Liver (tissue), 9 donors: ENCODE data around the gene MAP1A. TPM values are rescaled to one million over a fixed set of nuclear protein-coding genes. Genes with fewer than 3 reads are reported as not detected.

Experiments used
- DNase-seq: peaks from one replicate; pipeline ENCODE4 v3.0.0-alpha.2; 2017; ENCODE audit warnings: low spot score
- H3K27ac ChIP-seq, 2 donors: one replicate each; pipeline ENCODE4 v1.7.0; 2013; ENCODE audit warnings: inconsistent platforms in 2 of 2, low read length in 2 of 2, control low read depth in 1 of 2, low read depth in 1 of 2, mild to moderate bottlenecking in 1 of 2
- H3K27me3 ChIP-seq, 4 donors: one replicate each; pipeline versions ENCODE4 v1.6.1 to v1.7.0; 2013; ENCODE audit warnings: low read length in 3 of 4, inconsistent platforms in 1 of 4, mild to moderate bottlenecking in 1 of 4, moderate library complexity in 1 of 4; ENCODE audit not compliant: control insufficient read depth in 4 of 4, insufficient read depth in 4 of 4
- H3K36me3 ChIP-seq, 4 donors: one replicate each; pipeline versions ENCODE4 v1.6.1 to v1.7.0; 2013; ENCODE audit warnings: low read length in 3 of 4, mild to moderate bottlenecking in 3 of 4, low read depth in 1 of 4, moderate library complexity in 1 of 4; ENCODE audit not compliant: control insufficient read depth in 4 of 4, insufficient read depth in 3 of 4
- H3K4me1 ChIP-seq, 4 donors: one replicate each; pipeline versions ENCODE4 v1.6.1 to v1.7.0; 2013; ENCODE audit warnings: low read length in 3 of 4, mild to moderate bottlenecking in 3 of 4, moderate library complexity in 1 of 4; ENCODE audit not compliant: control insufficient read depth in 4 of 4, insufficient read depth in 4 of 4
- H3K4me3 ChIP-seq, 3 donors: one replicate each; pipeline versions ENCODE4 v1.6.1 to v1.7.0; 2013; ENCODE audit warnings: low read length in 3 of 3, control low read depth in 1 of 3, low read depth in 1 of 3, mild to moderate bottlenecking in 1 of 3
- H3K9ac ChIP-seq, 2 donors: one replicate each; pipeline ENCODE4 v1.7.0; 2013; ENCODE audit warnings: low read length in 2 of 2, mild to moderate bottlenecking in 2 of 2, moderate library complexity in 2 of 2, control low read depth in 1 of 2, low read depth in 1 of 2
- H3K9me3 ChIP-seq, 4 donors: one replicate each; pipeline versions ENCODE4 v1.6.1 to v1.7.0; 2013; ENCODE audit warnings: low read length in 3 of 4; ENCODE audit not compliant: control insufficient read depth in 4 of 4
- CTCF ChIP-seq: fragments of 150-350 bp; IDR thresholded peaks from 2 replicates; pipeline ENCODE4 v1.5.1; 2017; ENCODE audit warnings: improper control_type of control experiment, low read depth, low read length; ENCODE audit not compliant: missing input control
- EGR1 ChIP-seq, 2 donors: IDR thresholded peaks; 2 replicates each; pipeline ENCODE4 v1.6.1; 2016 to 2018; ENCODE audit warnings: antibody characterized with exemption in 2 of 2, low read depth in 2 of 2
- FOXA1 ChIP-seq: IDR thresholded peaks from 2 replicates; pipeline ENCODE4 v1.6.1; 2016; ENCODE audit warnings: antibody characterized with exemption
- FOXA2 ChIP-seq: IDR thresholded peaks from 2 replicates; pipeline ENCODE4 v1.6.1; 2016; ENCODE audit warnings: antibody characterized with exemption
- GABPA ChIP-seq, 2 donors: IDR thresholded peaks in 1 of 2; conservative IDR thresholded peaks in 1 of 2; 2 replicates each; pipeline ENCODE4 v1.6.1; 2016; ENCODE audit warnings: antibody characterized with exemption in 2 of 2, mild to moderate bottlenecking in 1 of 2, moderate library complexity in 1 of 2
- HNF4A ChIP-seq, 2 donors: conservative IDR thresholded peaks; 2 replicates each; pipeline ENCODE4 v1.6.1; 2016; ENCODE audit warnings: antibody characterized with exemption in 2 of 2, mild to moderate bottlenecking in 2 of 2
- JUND ChIP-seq, 2 donors: IDR thresholded peaks; 2 replicates each; pipeline ENCODE4 v1.6.1; 2016; ENCODE audit warnings: antibody characterized with exemption in 2 of 2
- MAX ChIP-seq: IDR thresholded peaks from 2 replicates; pipeline ENCODE4 v1.6.1; 2016; ENCODE audit warnings: antibody characterized with exemption
- NR2F2 ChIP-seq: IDR thresholded peaks from 2 replicates; pipeline ENCODE4 v1.6.1; 2016; ENCODE audit warnings: antibody characterized with exemption
- RAD21 ChIP-seq, 2 donors: IDR thresholded peaks; 2 replicates each; pipeline ENCODE4 v1.6.1; 2016; ENCODE audit warnings: antibody characterized with exemption in 2 of 2, mild to moderate bottlenecking in 2 of 2
- REST ChIP-seq: IDR thresholded peaks from 2 replicates; pipeline ENCODE4 v1.6.1; 2016; ENCODE audit warnings: antibody characterized with exemption, mild to moderate bottlenecking
- RXRA ChIP-seq, 2 donors: IDR thresholded peaks; 2 replicates each; pipeline ENCODE4 v1.6.1; 2017 to 2018; ENCODE audit warnings: antibody characterized with exemption in 2 of 2, mild to moderate bottlenecking in 1 of 2
- SP1 ChIP-seq: IDR thresholded peaks from 2 replicates; pipeline ENCODE4 v1.6.1; 2018; ENCODE audit warnings: antibody characterized with exemption, mild to moderate bottlenecking
- TAF1 ChIP-seq: conservative IDR thresholded peaks from 2 replicates; pipeline ENCODE4 v1.6.1; 2016; ENCODE audit warnings: antibody characterized with exemption, mild to moderate bottlenecking
- YY1 ChIP-seq: IDR thresholded peaks from 2 replicates; pipeline ENCODE4 v1.6.1; 2016; ENCODE audit warnings: antibody characterized with exemption, mild to moderate bottlenecking
- ZBTB33 ChIP-seq: IDR thresholded peaks from 2 replicates; pipeline ENCODE4 v1.6.1; 2016; ENCODE audit warnings: antibody characterized with exemption
- WGBS: extraction: QIAGEN DNeasy Blood & Tissue Kit; methylation state at CpG from one replicate; pipeline ENCODE4 v1.1.7; 2013; 5-methylcytosine and 5-hydroxymethylcytosine counted together
- polyA plus RNA-seq, 2 donors: library from polyadenylated mRNA; stranded (reverse) in 1 of 2; unstranded in 1 of 2; fragments of 200-250 nt in 1 of 2; fragments of >200 nt in 1 of 2; fragmentation: Nextera tagmentation in 1 of 2; extraction: Ambion mirVana in 1 of 2; gene quantifications; one replicate each; pipeline versions ENCODE4 v1.2.1 to v1.2.3, GENCODE V29; 2013 to 2015
- total RNA-seq, 2 donors: library from RNA; depleted of rRNA; stranded (reverse); fragments of >200 nt; gene quantifications; one replicate each; pipeline ENCODE4 v1.2.3, GENCODE V29; 2014
- donor health status: healthy.
- donor health status: healthy.
- donor health status: healthy.
- donor health status: healthy.
- donor health status: healthy.

Gene MAP1A
- total and polyA plus RNA-seq, 4 donors, result 0.11 to 0.89 (median 0.28) TPM

GRCh38 chr15:43521419-43521818, 4.0 kb downstream of the MAP1A start:
- Histone ChIP-seq H3K27ac (no peak overlapping the region), H3K4me3 (no peak overlapping the region), H3K27me3 (peaks cover 0 to 4% (median under 1%) of the 10 kb centered on the region in 4 donors), H3K9me3 (no peaks in the 10 kb centered on the region), H3K36me3 (no peaks in the 10 kb centered on the region), H3K9ac (no peak overlapping the region), H3K4me1 (peaks cover 0 to 3% (median 0%) of the 10 kb centered on the region in 4 donors)
- no peak for DNase-seq
- 90% methylated on average over 11 of the region's 11 CpGs for WGBS
- no peak for TF ChIP-seq MAX
- TF ChIP-seq REST, result no peak
- no peak for TF ChIP-seq RAD21 (IDR thresholded peaks at IDR 0.05)
- no peak for TF ChIP-seq NR2F2
- TF ChIP-seq EGR1 (IDR thresholded peaks at IDR 0.05; ENCODE audit: low read depth in 2 of 2), result no peak
- TF ChIP-seq FOXA2, result no peak
- TF ChIP-seq CTCF, result no peak
- no peak for TF ChIP-seq JUND (IDR thresholded peaks at IDR 0.05)
- TF ChIP-seq FOXA1, result no peak
- TF ChIP-seq ZBTB33, result no peak
- no peak for TF ChIP-seq TAF1
- no peak for TF ChIP-seq YY1
- no peak for TF ChIP-seq GABPA (IDR thresholded peaks at IDR 0.05 in 1 of 2, conservative IDR thresholded peaks at IDR 0.05 in 1 of 2)
- no peak for TF ChIP-seq HNF4A (conservative IDR thresholded peaks at IDR 0.05)

GRCh38 chr15:43522247-43522646, 4.8 kb downstream of the MAP1A start:
- WGBS, result 83% methylated on average over 9 of the region's 9 CpGs

More at GRCh38 chr15:43522247-43522646, 4.8 kb downstream of the MAP1A start:
- H3K4me1 ChIP-seq, result peaks cover 0 to 3% (median 0%) of the 10 kb centered on the region in 4 donors
- no peak overlapping the region for H3K9ac ChIP-seq
- no peaks in the 10 kb centered on the region for H3K36me3 ChIP-seq
- H3K27me3 ChIP-seq, result peaks cover 0 to 4% (median under 1%) of the 10 kb centered on the region in 4 donors
- no peak overlapping the region for H3K4me3 ChIP-seq
- H3K27ac ChIP-seq, result no peak overlapping the region
- TF ChIP-seq NR2F2, result no peak
- no peak for TF ChIP-seq REST
- no peak for TF ChIP-seq EGR1 (IDR thresholded peaks at IDR 0.05; ENCODE audit: low read depth in 2 of 2)
- no peak for TF ChIP-seq RXRA (IDR thresholded peaks at IDR 0.05)
- no peak for TF ChIP-seq TAF1
- no peak for TF ChIP-seq FOXA1
- TF ChIP-seq FOXA2, result no peak
- no peak for TF ChIP-seq YY1
- TF ChIP-seq SP1, result no peak
- TF ChIP-seq RAD21 (IDR thresholded peaks at IDR 0.05), result no peak
- no peak for DNase-seq
- no peaks in the 10 kb centered on the region for H3K9me3 ChIP-seq
